CD14-positive monocyte (primary cell): Measurements from ENCODE around the gene LRRTM4. TPM values are rescaled to one million over a fixed set of nuclear protein-coding genes. Genes with fewer than 3 reads are reported as not detected.

Experiments
- DNase-seq, 3 donors: peaks; one replicate each; pipeline ENCODE4 v3.0.0-alpha.2; 2011 to 2022
- H2AFZ ChIP-seq: 2 replicates; pipeline ENCODE4 v1.6.0; 2012; ENCODE audit warnings: mild to moderate bottlenecking, low read depth, low read length, inconsistent platforms; ENCODE audit not compliant: insufficient read depth, poor library complexity, severe bottlenecking
- H3K27ac ChIP-seq, 2 donors: 1 replicate in 1 of 2; 2 replicates in 1 of 2; pipeline ENCODE4 v1.5.1; 2012 to 2013; ENCODE audit warnings: low read length in 2 of 2, control low read depth in 1 of 2, inconsistent platforms in 1 of 2, low read depth in 1 of 2, mild to moderate bottlenecking in 1 of 2
- H3K27me3 ChIP-seq, 2 donors: one replicate each; pipeline versions ENCODE4 v1.6.0 to v1.6.1; 2011 to 2013; ENCODE audit warnings: low read length in 2 of 2; ENCODE audit not compliant: control insufficient read depth in 2 of 2, insufficient read depth in 2 of 2
- H3K36me3 ChIP-seq, 2 donors: replicated peaks in 1 of 2; 1 replicate in 1 of 2; 2 replicates in 1 of 2; pipeline versions ENCODE4 v1.5.1 to v1.6.1; 2012 to 2013; ENCODE audit warnings: low read length in 2 of 2, control low read depth in 1 of 2, inconsistent platforms in 1 of 2, mild to moderate bottlenecking in 1 of 2; ENCODE audit not compliant: insufficient read depth in 2 of 2, control insufficient read depth in 1 of 2
- H3K4me1 ChIP-seq, 2 donors: 1 replicate in 1 of 2; 2 replicates in 1 of 2; pipeline versions ENCODE4 v1.5.1 to v1.6.1; 2012 to 2013; ENCODE audit warnings: low read length in 2 of 2, control low read depth in 1 of 2, inconsistent platforms in 1 of 2, mild to moderate bottlenecking in 1 of 2, moderate library complexity in 1 of 2; ENCODE audit not compliant: insufficient read depth in 2 of 2, control insufficient read depth in 1 of 2
- H3K4me2 ChIP-seq: replicated peaks from 2 replicates; pipeline ENCODE3; 2012; ENCODE audit warnings: low read length, moderate library complexity, mild to moderate bottlenecking; ENCODE audit not compliant: poor library complexity, severe bottlenecking; ENCODE audit errors: extremely low read depth
- H3K4me3 ChIP-seq, 3 experiments: fragments of 200-600 bp in 1 of 3; sonication (generic) in 1 of 3; replicated peaks in 1 of 3; 1 replicate in 2 of 3; 2 replicates in 1 of 3; pipeline ENCODE4 v1.5.1; 2011 to 2013; ENCODE audit warnings: low read length in 3 of 3, mild to moderate bottlenecking in 3 of 3, control low read depth in 2 of 3, low read depth in 2 of 3, inconsistent platforms in 1 of 3, moderate library complexity in 1 of 3
- H3K79me2 ChIP-seq: 2 replicates; pipeline ENCODE4 v1.6.0; 2012; ENCODE audit warnings: mild to moderate bottlenecking, control low read depth, inconsistent platforms, low read length, moderate library complexity; ENCODE audit not compliant: insufficient read depth
- H3K9ac ChIP-seq: 2 replicates; pipeline ENCODE4 v1.6.0; 2017; ENCODE audit warnings: low read length, mild to moderate bottlenecking; ENCODE audit not compliant: insufficient read depth, poor library complexity, severe bottlenecking
- H3K9me3 ChIP-seq, 2 donors: replicated peaks in 1 of 2; 1 replicate in 1 of 2; 2 replicates in 1 of 2; pipeline versions ENCODE4 v1.5.1 to v1.6.1; 2012 to 2013; ENCODE audit warnings: low read length in 2 of 2, control low read depth in 1 of 2; ENCODE audit not compliant: control insufficient read depth in 1 of 2, insufficient read depth in 1 of 2
- H4K20me1 ChIP-seq: 2 replicates; pipeline ENCODE4 v1.6.0; 2012; ENCODE audit warnings: mild to moderate bottlenecking, low read length, control low read depth, moderate library complexity; ENCODE audit not compliant: insufficient read depth
- H3K27ac Mint-ChIP-seq, 7 donors: one replicate each; pipeline ENCODE4 v1.8.0; 2020; ENCODE audit warnings: mild to moderate bottlenecking in 7 of 7, mixed read lengths in 7 of 7, moderate library complexity in 6 of 7, inconsistent platforms in 2 of 7
- H3K27me3 Mint-ChIP-seq, 3 donors: one replicate each; pipeline ENCODE4 v1.8.0; 2021 to 2022; ENCODE audit warnings: low read depth in 3 of 3, mild to moderate bottlenecking in 3 of 3, mixed read lengths in 3 of 3, moderate library complexity in 3 of 3, inconsistent platforms in 1 of 3
- H3K36me3 Mint-ChIP-seq, 2 donors: one replicate each; pipeline ENCODE4 v1.8.0; 2020; ENCODE audit warnings: mixed read lengths in 2 of 2, inconsistent platforms in 1 of 2, mild to moderate bottlenecking in 1 of 2
- H3K4me1 Mint-ChIP-seq: one replicate; pipeline ENCODE4 v1.8.0; 2020; ENCODE audit warnings: mild to moderate bottlenecking, mixed read lengths
- H3K4me3 Mint-ChIP-seq, 2 donors: one replicate each; pipeline ENCODE4 v1.8.0; 2020; ENCODE audit warnings: mild to moderate bottlenecking in 2 of 2, mixed read lengths in 2 of 2, moderate library complexity in 1 of 2
- H3K9me3 Mint-ChIP-seq, 7 donors: one replicate each; pipeline ENCODE4 v1.8.0; 2020 to 2022; ENCODE audit warnings: mixed read lengths in 7 of 7, mild to moderate bottlenecking in 6 of 7, moderate library complexity in 6 of 7, inconsistent platforms in 2 of 7
- CTCF ChIP-seq: fragments of 200-600 bp; IDR thresholded peaks from one replicate; pipeline ENCODE4 v1.8.0; 2022; ENCODE audit warnings: antibody characterized with exemption, mild to moderate bottlenecking
- WGBS: methylation state at CpG from one replicate; pipeline ENCODE4 v1.1.5; 2013; ENCODE audit warnings: missing lambda C conversion rate; ENCODE audit not compliant: insufficient coverage; 5-methylcytosine and 5-hydroxymethylcytosine counted together
- intact Hi-C, 2 donors: fragments of 100-400 bp; cut with micrococcal nuclease; formaldehyde crosslinking; loops; one replicate each; pipeline versions ENCODE4 v1.15.0 to v1.15.1; 2023
- polyA plus RNA-seq, 3 donors: library from polyadenylated mRNA; depleted of rRNA in 1 of 3; unstranded in 2 of 3; stranded (reverse) in 1 of 3; fragments of 300-500 nt in 2 of 3; fragments of >200 nt in 1 of 3; fragmentation: Illumina TruSeq in 2 of 3; gene quantifications; 1 replicate in 2 of 3; 2 replicates in 1 of 3; pipeline ENCODE4 v1.2.3, GENCODE V29; 2012 to 2021

The LRRTM4 gene
- polyA plus RNA-seq, 3 donors: not detected

GRCh38 chr2:77013953-77014352 is 508.2 kb downstream of the LRRTM4 start:
- WGBS: 83% methylated on average over 1 of the region's 2 CpGs
- H3K4me3 Mint-ChIP-seq: no peak overlapping the region
- H3K27ac Mint-ChIP-seq: no peak overlapping the region
- intact Hi-C loops: no loop called here
- Histone ChIP-seq H3K79me2 (no peaks in the 10 kb centered on the region), H3K4me2 (no peak overlapping the region), H3K36me3 (no peaks in the 10 kb centered on the region), H4K20me1 (no peaks in the 10 kb centered on the region), H3K9ac (no peak overlapping the region), H2AFZ (no peak overlapping the region), H3K27me3 (no peaks in the 10 kb centered on the region), H3K4me1 (no peaks in the 10 kb centered on the region), H3K4me3 (no peak overlapping the region), H3K9me3 (peaks cover 0 to 3% of the 10 kb centered on the region in 2 donors), H3K27ac (no peak overlapping the region)
- H3K36me3 Mint-ChIP-seq: no peaks in the 10 kb centered on the region
- no peak for TF ChIP-seq CTCF
- peaks cover 0 to 2% (median 0%) of the 10 kb centered on the region in 3 donors for H3K27me3 Mint-ChIP-seq
- H3K9me3 Mint-ChIP-seq: peaks cover 0 to 10% (median 3%) of the 10 kb centered on the region in 7 donors
- DNase-seq: no peak
- no peaks in the 10 kb centered on the region for H3K4me1 Mint-ChIP-seq

DNA sequence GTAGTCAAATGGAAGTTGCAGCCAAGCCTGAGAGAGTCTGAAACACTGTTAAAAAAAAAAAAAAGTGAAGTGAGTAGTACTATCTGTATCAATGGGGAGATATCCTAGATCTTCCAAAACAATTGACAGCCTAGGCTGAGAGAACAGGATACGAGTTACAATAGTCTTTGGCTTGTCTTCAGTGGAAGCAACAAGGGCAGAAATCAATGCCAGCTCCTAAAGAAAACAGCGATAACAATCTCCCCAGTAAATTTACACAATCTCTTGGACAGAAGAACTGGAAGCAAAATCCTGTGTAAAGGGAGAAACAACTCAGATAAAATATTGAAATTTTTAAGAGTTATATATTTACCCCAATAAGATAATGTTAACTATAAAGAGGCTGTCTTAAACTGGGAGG is 508.7 kb downstream of the LRRTM4 start:
- Histone ChIP-seq H3K27me3 (no peaks in the 10 kb centered on the region), H3K9me3 (peaks cover 0 to 3% of the 10 kb centered on the region in 2 donors), H3K27ac (no peak overlapping the region), H4K20me1 (no peaks in the 10 kb centered on the region), H3K79me2 (no peaks in the 10 kb centered on the region), H3K4me3 (no peak overlapping the region), H3K9ac (no peak overlapping the region), H3K4me1 (no peaks in the 10 kb centered on the region), H2AFZ (no peak overlapping the region), H3K36me3 (no peaks in the 10 kb centered on the region), H3K4me2 (no peak overlapping the region)
- no peaks in the 10 kb centered on the region for H3K36me3 Mint-ChIP-seq
- no peak overlapping the region for H3K27ac Mint-ChIP-seq
- H3K4me1 Mint-ChIP-seq: no peaks in the 10 kb centered on the region
- no peak for TF ChIP-seq CTCF
- intact Hi-C loops: no loop called here
- peaks cover 0 to 10% (median 3%) of the 10 kb centered on the region in 7 donors for H3K9me3 Mint-ChIP-seq
- DNase-seq: no peak
- no CpG with 5 or more reads among the region's 2 CpGs for WGBS
- peaks cover 0 to 2% (median 0%) of the 10 kb centered on the region in 3 donors for H3K27me3 Mint-ChIP-seq
- no peak overlapping the region for H3K4me3 Mint-ChIP-seq
